WTC11 (cell line): ENCODE measurements around the gene HOXB3. TPM values are rescaled to one million over a fixed set of nuclear protein-coding genes. Genes with fewer than 3 reads are reported as not detected.

ENCODE experiments used
- ATAC-seq: fragments of 200-7000 bp; cut with Tn5 transposase; 2 replicates; pipeline ENCODE4 v1.10.0; 2021; ENCODE audit warnings: mild to moderate bottlenecking, moderate library complexity
- CTCF ChIA-PET: fragments of 300-600 bp; sonication (Branson Sonifier 250); formaldehyde crosslinking; loops from one replicate; lab custom pipeline; 2021; ENCODE audit warnings: antibody characterized with exemption; lab: Charles Lee
- POLR2A ChIA-PET: fragments of 350-600 bp; sonication (Branson Sonifier 250); formaldehyde crosslinking; loops from one replicate; lab custom pipeline; 2021; ENCODE audit warnings: antibody characterized with exemption; lab: Charles Lee
- DNase-seq: peaks from one replicate; pipeline ENCODE4 v3.0.0; 2021; ENCODE audit warnings: low spot score
- H3K27ac Mint-ChIP-seq: 2 replicates; pipeline ENCODE4 v1.8.0; 2021; ENCODE audit warnings: mixed read lengths
- H3K27me3 Mint-ChIP-seq: 2 replicates; pipeline ENCODE4 v1.8.0; 2021; ENCODE audit warnings: low read depth, mild to moderate bottlenecking, moderate library complexity, mixed read lengths
- H3K36me3 Mint-ChIP-seq: 2 replicates; pipeline ENCODE4 v1.8.0; 2021; ENCODE audit warnings: mixed read lengths
- H3K4me1 Mint-ChIP-seq: 2 replicates; pipeline ENCODE4 v1.8.0; 2022; ENCODE audit warnings: mixed read lengths
- H3K4me3 Mint-ChIP-seq: 2 replicates; pipeline ENCODE4 v1.8.0; 2021; ENCODE audit warnings: mild to moderate bottlenecking, moderate library complexity, mixed read lengths
- H3K9me3 Mint-ChIP-seq: 2 replicates; pipeline ENCODE4 v1.8.0; 2021; ENCODE audit warnings: mixed read lengths
- ATF3 ChIP-seq: sonication (generic); formaldehyde crosslinking; conservative IDR thresholded peaks from 2 replicates; pipeline ENCODE4 v1.8.1; 2022; ENCODE audit warnings: mild to moderate bottlenecking, missing genetic modification reagents
- E2F5 ChIP-seq: sonication (generic); formaldehyde crosslinking; IDR thresholded peaks from 2 replicates; pipeline ENCODE4 v1.8.1; 2022; ENCODE audit warnings: mild to moderate bottlenecking, moderate library complexity, missing genetic modification reagents
- GRHL2 ChIP-seq: fragments of 250-450 bp; sonication (Bioruptor Pico); IDR thresholded peaks from 2 replicates; pipeline ENCODE4 v1.8.0; 2022; ENCODE audit warnings: mild to moderate bottlenecking, moderate library complexity; ENCODE audit not compliant: insufficient replicate concordance, severe bottlenecking
- IRF2 ChIP-seq: sonication (generic); formaldehyde crosslinking; IDR thresholded peaks from 2 replicates; pipeline ENCODE4 v1.8.0; 2022; ENCODE audit warnings: low read depth, missing genetic modification reagents, borderline replicate concordance
- MYBL2 ChIP-seq: sonication (generic); formaldehyde crosslinking; IDR thresholded peaks from 2 replicates; pipeline ENCODE4 v1.8.1; 2023; ENCODE audit warnings: mild to moderate bottlenecking, moderate library complexity, missing genetic modification reagents
- NFATC4 ChIP-seq: fragments of 250-450 bp; sonication (Bioruptor Pico); IDR thresholded peaks from 2 replicates; pipeline ENCODE4 v1.9.0; 2021; ENCODE audit warnings: mild to moderate bottlenecking
- NFE2L1 ChIP-seq: sonication (generic); formaldehyde crosslinking; IDR thresholded peaks from 2 replicates; pipeline ENCODE4 v1.8.1; 2023; ENCODE audit warnings: missing genetic modification reagents
- SMAD4 ChIP-seq: sonication (generic); formaldehyde crosslinking; IDR thresholded peaks from 2 replicates; pipeline ENCODE4 v1.8.0; 2022; ENCODE audit warnings: mild to moderate bottlenecking, missing genetic modification reagents
- SOX15 ChIP-seq: fragments of 250-450 bp; sonication (Bioruptor Pico); IDR thresholded peaks from 2 replicates; pipeline ENCODE4 v1.9.0; 2021; ENCODE audit warnings: mild to moderate bottlenecking
- SP1 ChIP-seq: sonication (generic); formaldehyde crosslinking; conservative IDR thresholded peaks from 2 replicates; pipeline ENCODE4 v1.8.1; 2022; ENCODE audit warnings: missing genetic modification reagents
- TCF7 ChIP-seq: sonication (generic); formaldehyde crosslinking; IDR thresholded peaks from 2 replicates; pipeline ENCODE4 v1.8.0; 2022; ENCODE audit warnings: mild to moderate bottlenecking, low read depth, missing genetic modification reagents, moderate library complexity
- ZNF219 ChIP-seq: sonication (generic); formaldehyde crosslinking; IDR thresholded peaks from 2 replicates; pipeline ENCODE4 v1.8.0; 2023; ENCODE audit warnings: missing genetic modification reagents, mild to moderate bottlenecking, borderline replicate concordance
- ZNF281 ChIP-seq: sonication (generic); formaldehyde crosslinking; IDR thresholded peaks from 2 replicates; pipeline ENCODE4 v1.8.0; 2023; ENCODE audit warnings: mild to moderate bottlenecking, missing genetic modification reagents
- ZSCAN18 ChIP-seq: fragments of 250-450 bp; sonication (Bioruptor Pico); IDR thresholded peaks from 2 replicates; pipeline ENCODE4 v2.1.2; 2022; ENCODE audit warnings: mild to moderate bottlenecking, moderate library complexity
- total RNA-seq: library from RNA; stranded (reverse); gene quantifications from 3 replicates; pipeline ENCODE4 v1.2.3, GENCODE V29; 2021
- TF ChIP-seq, protein P1 (sequence below): sonication (generic); formaldehyde crosslinking; IDR thresholded peaks from 2 replicates; pipeline ENCODE4 v1.8.0; 2023; ENCODE audit warnings: missing genetic modification reagents, mild to moderate bottlenecking, borderline replicate concordance
- TF ChIP-seq, protein P2 (sequence below): sonication (generic); formaldehyde crosslinking; IDR thresholded peaks from 2 replicates; pipeline ENCODE4 v1.8.0; 2023; ENCODE audit warnings: missing genetic modification reagents
- TF ChIP-seq, protein P3 (sequence below): sonication (generic); formaldehyde crosslinking; conservative IDR thresholded peaks from 2 replicates; pipeline ENCODE4 v1.8.1; 2023; ENCODE audit warnings: mild to moderate bottlenecking, low read depth, missing genetic modification reagents, moderate library complexity

Gene HOXB3
- total RNA-seq, 1 experiment from 2014 or later, result 0.09 TPM

DNA sequence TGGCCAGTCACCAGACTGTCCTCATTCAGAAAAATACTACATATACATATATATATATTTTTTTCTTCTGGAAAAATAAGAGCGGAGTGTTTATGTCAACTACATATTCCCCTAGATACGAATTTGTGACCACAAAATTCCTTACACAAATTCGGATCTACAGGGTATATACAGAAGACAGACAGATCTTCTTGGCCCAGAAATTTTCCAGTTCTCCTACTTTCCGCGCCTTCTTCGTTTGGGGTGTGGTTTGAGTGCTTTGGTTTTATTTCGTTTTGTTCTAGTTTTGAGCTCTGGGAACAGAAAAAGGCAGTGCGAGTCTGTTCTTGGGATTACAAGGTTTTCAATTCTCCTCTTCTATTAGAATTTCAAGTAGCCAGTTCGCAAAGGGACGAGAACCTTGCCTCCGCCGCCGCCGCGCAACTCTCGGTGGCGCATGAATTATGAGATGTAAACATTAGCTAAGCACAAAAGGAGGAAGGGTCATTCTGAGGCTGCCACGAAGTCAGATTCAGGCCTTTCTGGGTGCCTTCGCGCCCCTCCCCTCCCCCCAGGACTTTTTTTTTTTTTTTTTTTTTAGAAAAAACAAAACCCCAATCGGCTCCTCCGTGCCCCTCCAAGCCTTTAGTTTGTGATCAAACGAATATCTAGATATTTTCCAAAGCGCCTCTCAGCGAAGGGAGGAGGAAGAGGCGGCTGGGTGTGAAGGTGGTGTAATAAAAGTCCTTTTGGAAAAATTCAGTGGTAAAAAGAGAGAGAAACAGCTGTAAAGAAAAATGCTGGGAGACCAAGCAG lies 10.1 kb downstream of the HOXB3 start (continued):
- TF ChIP-seq, protein P1, sequence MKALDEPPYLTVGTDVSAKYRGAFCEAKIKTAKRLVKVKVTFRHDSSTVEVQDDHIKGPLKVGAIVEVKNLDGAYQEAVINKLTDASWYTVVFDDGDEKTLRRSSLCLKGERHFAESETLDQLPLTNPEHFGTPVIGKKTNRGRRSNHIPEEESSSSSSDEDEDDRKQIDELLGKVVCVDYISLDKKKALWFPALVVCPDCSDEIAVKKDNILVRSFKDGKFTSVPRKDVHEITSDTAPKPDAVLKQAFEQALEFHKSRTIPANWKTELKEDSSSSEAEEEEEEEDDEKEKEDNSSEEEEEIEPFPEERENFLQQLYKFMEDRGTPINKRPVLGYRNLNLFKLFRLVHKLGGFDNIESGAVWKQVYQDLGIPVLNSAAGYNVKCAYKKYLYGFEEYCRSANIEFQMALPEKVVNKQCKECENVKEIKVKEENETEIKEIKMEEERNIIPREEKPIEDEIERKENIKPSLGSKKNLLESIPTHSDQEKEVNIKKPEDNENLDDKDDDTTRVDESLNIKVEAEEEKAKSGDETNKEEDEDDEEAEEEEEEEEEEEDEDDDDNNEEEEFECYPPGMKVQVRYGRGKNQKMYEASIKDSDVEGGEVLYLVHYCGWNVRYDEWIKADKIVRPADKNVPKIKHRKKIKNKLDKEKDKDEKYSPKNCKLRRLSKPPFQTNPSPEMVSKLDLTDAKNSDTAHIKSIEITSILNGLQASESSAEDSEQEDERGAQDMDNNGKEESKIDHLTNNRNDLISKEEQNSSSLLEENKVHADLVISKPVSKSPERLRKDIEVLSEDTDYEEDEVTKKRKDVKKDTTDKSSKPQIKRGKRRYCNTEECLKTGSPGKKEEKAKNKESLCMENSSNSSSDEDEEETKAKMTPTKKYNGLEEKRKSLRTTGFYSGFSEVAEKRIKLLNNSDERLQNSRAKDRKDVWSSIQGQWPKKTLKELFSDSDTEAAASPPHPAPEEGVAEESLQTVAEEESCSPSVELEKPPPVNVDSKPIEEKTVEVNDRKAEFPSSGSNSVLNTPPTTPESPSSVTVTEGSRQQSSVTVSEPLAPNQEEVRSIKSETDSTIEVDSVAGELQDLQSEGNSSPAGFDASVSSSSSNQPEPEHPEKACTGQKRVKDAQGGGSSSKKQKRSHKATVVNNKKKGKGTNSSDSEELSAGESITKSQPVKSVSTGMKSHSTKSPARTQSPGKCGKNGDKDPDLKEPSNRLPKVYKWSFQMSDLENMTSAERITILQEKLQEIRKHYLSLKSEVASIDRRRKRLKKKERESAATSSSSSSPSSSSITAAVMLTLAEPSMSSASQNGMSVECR (CRISPR knock-in tag), result no peak
- TF ChIP-seq NFATC4 (CRISPR knock-in tag) (no peak), SMAD4 (CRISPR knock-in tag) (no peak)
- TF ChIP-seq, protein P2, sequence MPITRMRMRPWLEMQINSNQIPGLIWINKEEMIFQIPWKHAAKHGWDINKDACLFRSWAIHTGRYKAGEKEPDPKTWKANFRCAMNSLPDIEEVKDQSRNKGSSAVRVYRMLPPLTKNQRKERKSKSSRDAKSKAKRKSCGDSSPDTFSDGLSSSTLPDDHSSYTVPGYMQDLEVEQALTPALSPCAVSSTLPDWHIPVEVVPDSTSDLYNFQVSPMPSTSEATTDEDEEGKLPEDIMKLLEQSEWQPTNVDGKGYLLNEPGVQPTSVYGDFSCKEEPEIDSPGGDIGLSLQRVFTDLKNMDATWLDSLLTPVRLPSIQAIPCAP (CRISPR knock-in tag), result no peak

DNA sequence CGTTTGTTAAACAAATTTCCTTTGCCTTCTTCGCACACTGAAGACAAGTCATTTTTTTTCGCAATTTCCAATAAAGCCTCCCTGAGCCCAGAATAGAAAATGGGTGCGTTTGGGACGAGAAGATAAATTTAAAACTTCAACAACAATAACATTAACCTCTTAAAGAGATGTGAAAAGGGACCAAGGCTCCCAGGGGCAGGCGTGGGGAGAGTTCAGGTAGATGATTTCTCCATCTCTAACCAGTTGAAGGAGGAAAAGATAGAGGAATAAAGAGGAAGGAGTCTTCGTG lies 10.6 kb downstream of the HOXB3 start:
- Mint-ChIP-seq H3K4me1 (peaks cover 39% of the 10 kb centered on the region), H3K36me3 (no peaks in the 10 kb centered on the region), H3K27me3 (peaks cover 65% of the 10 kb centered on the region; the same call in 1 of the 2 replicates), H3K27ac (no peak overlapping the region), H3K9me3 (no peaks in the 10 kb centered on the region), H3K4me3 (no peak overlapping the region)
- CTCF ChIA-PET, result interaction anchor here (0.7 to 1.2 kb wide), 2 partner anchors 30 to 34 kb away, joined by 3 read pairs; no protein-coding TSS in a partner anchor
- no peak for TF ChIP-seq SP1 (CRISPR knock-in tag)
- TF ChIP-seq MYBL2 (CRISPR knock-in tag), result no peak
- TF ChIP-seq ZNF219, result no peak
- no peak for TF ChIP-seq TCF7 (CRISPR knock-in tag)
- TF ChIP-seq ATF3 (CRISPR knock-in tag), result no peak
- no peak for TF ChIP-seq ZNF281 (CRISPR knock-in tag)
- no peak for TF ChIP-seq ZSCAN18 (CRISPR knock-in tag)
- TF ChIP-seq IRF2 (CRISPR knock-in tag), result no peak
- TF ChIP-seq SOX15 (CRISPR knock-in tag), result no peak
- TF ChIP-seq NFE2L1 (CRISPR knock-in tag), result no peak
- no peak for TF ChIP-seq E2F5 (CRISPR knock-in tag)
- TF ChIP-seq, protein P3, sequence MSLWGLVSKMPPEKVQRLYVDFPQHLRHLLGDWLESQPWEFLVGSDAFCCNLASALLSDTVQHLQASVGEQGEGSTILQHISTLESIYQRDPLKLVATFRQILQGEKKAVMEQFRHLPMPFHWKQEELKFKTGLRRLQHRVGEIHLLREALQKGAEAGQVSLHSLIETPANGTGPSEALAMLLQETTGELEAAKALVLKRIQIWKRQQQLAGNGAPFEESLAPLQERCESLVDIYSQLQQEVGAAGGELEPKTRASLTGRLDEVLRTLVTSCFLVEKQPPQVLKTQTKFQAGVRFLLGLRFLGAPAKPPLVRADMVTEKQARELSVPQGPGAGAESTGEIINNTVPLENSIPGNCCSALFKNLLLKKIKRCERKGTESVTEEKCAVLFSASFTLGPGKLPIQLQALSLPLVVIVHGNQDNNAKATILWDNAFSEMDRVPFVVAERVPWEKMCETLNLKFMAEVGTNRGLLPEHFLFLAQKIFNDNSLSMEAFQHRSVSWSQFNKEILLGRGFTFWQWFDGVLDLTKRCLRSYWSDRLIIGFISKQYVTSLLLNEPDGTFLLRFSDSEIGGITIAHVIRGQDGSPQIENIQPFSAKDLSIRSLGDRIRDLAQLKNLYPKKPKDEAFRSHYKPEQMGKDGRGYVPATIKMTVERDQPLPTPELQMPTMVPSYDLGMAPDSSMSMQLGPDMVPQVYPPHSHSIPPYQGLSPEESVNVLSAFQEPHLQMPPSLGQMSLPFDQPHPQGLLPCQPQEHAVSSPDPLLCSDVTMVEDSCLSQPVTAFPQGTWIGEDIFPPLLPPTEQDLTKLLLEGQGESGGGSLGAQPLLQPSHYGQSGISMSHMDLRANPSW (CRISPR knock-in tag), result no peak
- TF ChIP-seq GRHL2 (CRISPR knock-in tag), result no peak
- POLR2A ChIA-PET, result no interaction called here
- ATAC-seq (no peak), DNase-seq (no peak)
